Rectal smooth muscle tissue (tissue), 1 donor: ENCODE results near the gene IL4I1.

Source experiments
- H3K27ac ChIP-seq: one replicate; pipeline ENCODE4 v1.7.0; 2013; ENCODE audit warnings: low read depth, low read length, inconsistent platforms
- H3K27me3 ChIP-seq: one replicate; pipeline ENCODE4 v1.7.0; 2013; ENCODE audit warnings: low read length; ENCODE audit not compliant: control insufficient read depth, insufficient read depth
- H3K36me3 ChIP-seq: one replicate; pipeline ENCODE4 v1.7.0; 2013; ENCODE audit warnings: low read length; ENCODE audit not compliant: control insufficient read depth, insufficient read depth
- H3K4me1 ChIP-seq: one replicate; pipeline ENCODE4 v1.7.0; 2013; ENCODE audit warnings: low read length; ENCODE audit not compliant: control insufficient read depth, insufficient read depth
- H3K4me3 ChIP-seq: one replicate; pipeline ENCODE4 v1.7.0; 2013; ENCODE audit warnings: low read length
- H3K9ac ChIP-seq: one replicate; pipeline ENCODE4 v1.7.0; 2013; ENCODE audit warnings: low read length

IL4I1 gene

DNA sequence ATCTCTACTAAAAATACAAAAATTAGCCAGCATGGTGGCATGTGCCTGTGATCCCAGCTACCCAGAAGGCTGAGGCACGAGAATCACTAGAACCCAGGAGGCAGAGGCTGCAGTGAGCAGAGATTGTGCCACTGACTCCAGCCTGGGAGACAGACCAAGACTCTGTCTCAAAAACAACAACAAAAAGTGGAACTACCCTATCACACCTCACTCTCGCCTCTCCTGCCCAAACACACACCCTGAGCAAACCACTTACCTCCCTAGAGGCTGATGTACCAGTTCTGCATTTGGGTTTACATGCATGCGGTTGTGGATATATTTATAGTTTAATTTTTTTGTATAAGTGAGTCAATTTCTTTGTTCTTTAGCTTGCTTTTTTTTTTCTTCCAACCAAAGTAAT, 53.4 kb downstream of the IL4I1 start:
- H3K36me3 ChIP-seq: peaks cover 12% of the 10 kb centered on the region
- H3K9ac ChIP-seq: no peak overlapping the region
- no peak overlapping the region for H3K4me3 ChIP-seq
- no peaks in the 10 kb centered on the region for H3K4me1 ChIP-seq
- no peak overlapping the region for H3K27ac ChIP-seq
- no peaks in the 10 kb centered on the region for H3K27me3 ChIP-seq

- no peaks in the 10 kb centered on the region for H3K4me1 ChIP-seq
- H3K36me3 ChIP-seq: peaks cover 24% of the 10 kb centered on the region
- H3K9ac ChIP-seq: no peak overlapping the region
- no peak overlapping the region for H3K27ac ChIP-seq
- no peaks in the 10 kb centered on the region for H3K27me3 ChIP-seq
- H3K4me3 ChIP-seq: no peak overlapping the region
Measured at GRCh38 chr19:49840736-49841249, 55.9 kb downstream of the IL4I1 start.

DNA sequence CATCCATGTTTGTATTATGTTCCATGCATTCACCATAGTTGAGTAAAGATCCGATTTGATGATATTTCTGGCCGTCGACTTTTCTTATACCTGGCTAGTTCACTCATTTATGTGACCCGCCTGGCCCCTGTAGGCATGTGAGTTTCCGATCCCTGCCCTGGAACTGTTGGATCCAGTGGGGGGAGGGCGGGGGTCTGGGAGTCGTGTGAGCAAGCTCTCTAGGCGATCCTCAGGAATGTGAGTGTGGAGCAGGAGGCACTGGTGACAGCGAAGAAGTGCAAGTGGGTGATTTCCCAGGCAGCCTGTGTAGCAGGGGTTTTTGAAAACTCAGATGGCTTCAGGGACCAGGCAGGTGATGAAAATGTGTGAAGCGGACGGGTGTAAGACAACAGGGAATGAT, 56.4 kb downstream of the IL4I1 start:
- Histone ChIP-seq H3K4me1 (no peaks in the 10 kb centered on the region), H3K27ac (no peak overlapping the region), H3K36me3 (peaks cover 24% of the 10 kb centered on the region), H3K9ac (no peak overlapping the region), H3K4me3 (no peak overlapping the region), H3K27me3 (no peaks in the 10 kb centered on the region)

DNA sequence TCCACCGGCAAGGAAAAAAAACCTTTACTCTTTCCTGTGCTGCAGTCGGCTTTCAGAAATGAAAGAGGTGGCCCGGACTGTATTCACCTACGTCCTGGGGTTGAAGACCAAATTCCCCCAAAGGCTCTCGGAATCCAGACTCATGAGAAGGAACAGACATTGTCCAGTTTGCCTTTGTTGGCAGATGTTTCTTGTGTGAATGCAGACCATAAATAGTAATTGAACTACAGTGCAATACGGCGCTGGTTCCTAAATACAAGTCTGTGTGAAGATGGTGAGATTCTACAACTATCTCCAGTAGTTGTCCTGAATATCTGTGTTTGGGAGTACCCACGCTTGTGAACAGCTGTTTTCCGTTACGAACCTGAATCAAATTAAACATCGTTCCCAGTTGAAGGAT, 57.0 kb downstream of the IL4I1 start:
- Histone ChIP-seq H3K27ac (peak overlapping the region; percentile 72), H3K27me3 (no peaks in the 10 kb centered on the region), H3K4me1 (no peaks in the 10 kb centered on the region), H3K36me3 (peaks cover 29% of the 10 kb centered on the region), H3K4me3 (no peak overlapping the region), H3K9ac (no peak overlapping the region)
